H1 (cell line): Measurements from ENCODE around the gene COMMD1. TPM values are rescaled to one million over a fixed set of nuclear protein-coding genes. Genes with fewer than 3 reads are reported as not detected.

Experiments used
- BRCA1 ChIP-seq: IDR thresholded peaks from 2 replicates; pipeline ENCODE4 v1.6.1; 2012; ENCODE audit warnings: low read depth, low read length, improper control_type of control experiment
- EGR1 ChIP-seq: IDR thresholded peaks from 2 replicates; pipeline ENCODE4 v1.6.1; 2011; ENCODE audit warnings: low read depth, low read length, borderline replicate concordance
- MAFK ChIP-seq: IDR thresholded peaks from 2 replicates; pipeline ENCODE4 v1.6.1; 2012; ENCODE audit warnings: low read depth, mild to moderate bottlenecking, improper control_type of control experiment, low read length
- NRF1 ChIP-seq: IDR thresholded peaks from 2 replicates; pipeline ENCODE4 v1.6.1; 2011; ENCODE audit warnings: mild to moderate bottlenecking, low read depth, low read length, improper control_type of control experiment
- SRF ChIP-seq: IDR thresholded peaks from 2 replicates; pipeline ENCODE4 v1.6.1; 2011; ENCODE audit warnings: mild to moderate bottlenecking, low read depth, low read length, moderate library complexity
- polyA plus RNA-seq, 7 experiments: library from polyadenylated mRNA; depleted of rRNA in 3 of 7; stranded (reverse) in 5 of 7; unstranded in 2 of 7; fragments of >200 nt in 5 of 7; fragments of 200-250 nt in 2 of 7; gene quantifications; 1 replicate in 5 of 7; 2 replicates in 1 of 7; 4 replicates in 1 of 7; pipeline versions ENCODE4 v1.2.1 to v1.2.3, GENCODE V29; 2011 to 2013; ENCODE audit warnings: missing spikeins in 2 of 7, mixed read lengths in 2 of 7
- total RNA-seq: library from RNA; stranded (reverse); fragmentation: NEBNext Ultra II Directional; extraction: Animal tissue kit (Norgen Biotek cat#: 25700); gene quantifications from 2 replicates; pipeline ENCODE4 v1.2.1, GENCODE V29; 2021
- TF ChIP-seq, protein P1 (sequence below): IDR thresholded peaks from 2 replicates; pipeline ENCODE4 v1.6.1; 2011; ENCODE audit warnings: low read length, improper control_type of control experiment

Gene COMMD1
- total and polyA plus RNA-seq, 2 of the 8 experiments (the other 6 are each of a cell fraction or from before 2014, with no cell fraction given) = 23.5 to 28.3 TPM

DNA sequence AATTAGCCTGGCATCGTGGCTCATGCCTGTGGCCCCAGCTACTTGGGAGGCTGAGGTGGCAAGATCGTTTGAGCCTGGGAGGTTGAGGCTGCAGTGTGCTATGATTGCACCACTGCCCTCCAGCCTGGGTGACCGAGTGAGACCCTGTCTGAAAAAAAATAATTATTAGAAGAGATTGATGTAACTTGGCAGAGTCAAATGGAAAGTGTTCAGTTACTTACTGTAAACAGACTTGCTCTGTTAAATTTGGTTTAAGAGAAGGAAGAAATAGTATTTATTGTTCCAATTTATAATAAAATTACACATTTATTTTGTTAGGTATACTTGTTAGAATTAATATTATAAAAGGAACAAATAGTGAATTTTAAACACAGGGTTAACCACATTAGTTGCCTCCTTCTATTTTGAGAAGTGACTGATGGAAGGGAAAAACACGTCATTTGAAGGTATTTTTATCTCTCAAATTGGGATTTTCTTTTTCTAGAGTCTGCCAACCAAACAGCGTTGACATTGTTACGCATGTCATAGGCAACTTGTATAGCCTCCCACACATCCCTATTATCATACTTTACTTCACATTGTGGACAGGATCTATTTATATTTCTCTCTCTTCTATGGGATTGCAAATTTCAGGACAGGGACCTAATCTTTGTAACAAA is 171.6 kb downstream of the COMMD1 start (continued):
- no peak for TF ChIP-seq NRF1
- TF ChIP-seq EGR1 = no peak
- no peak for TF ChIP-seq MAFK
- TF ChIP-seq, protein P1, sequence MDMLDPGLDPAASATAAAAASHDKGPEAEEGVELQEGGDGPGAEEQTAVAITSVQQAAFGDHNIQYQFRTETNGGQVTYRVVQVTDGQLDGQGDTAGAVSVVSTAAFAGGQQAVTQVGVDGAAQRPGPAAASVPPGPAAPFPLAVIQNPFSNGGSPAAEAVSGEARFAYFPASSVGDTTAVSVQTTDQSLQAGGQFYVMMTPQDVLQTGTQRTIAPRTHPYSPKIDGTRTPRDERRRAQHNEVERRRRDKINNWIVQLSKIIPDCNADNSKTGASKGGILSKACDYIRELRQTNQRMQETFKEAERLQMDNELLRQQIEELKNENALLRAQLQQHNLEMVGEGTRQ = no peak
- no peak for TF ChIP-seq BRCA1
- TF ChIP-seq SRF = no peak
